Trophoblast cell (in vitro differentiated cells and primary cell): ENCODE results near the gene DYDC2.
"Not testable (repeated sequence)": the region's sequence is repeated elsewhere in the genome, so short reads cannot be mapped to it uniquely, and the experiment has no call there.

Experiments used
- DNase-seq, 2 donors: peaks; one replicate each; pipeline ENCODE4 v3.0.0-alpha.2; 2016
- H2AFZ ChIP-seq: 2 replicates; pipeline ENCODE4 v1.6.1; 2013; ENCODE audit warnings: low read length, moderate library complexity, mild to moderate bottlenecking; ENCODE audit not compliant: insufficient read depth, poor library complexity
- H2AK5ac ChIP-seq: 2 replicates; pipeline ENCODE4 v1.6.1; 2013; ENCODE audit warnings: mild to moderate bottlenecking, low read length
- H2BK120ac ChIP-seq: 2 replicates; pipeline ENCODE4 v1.6.1; 2013; ENCODE audit warnings: low read length, mild to moderate bottlenecking, moderate library complexity; ENCODE audit not compliant: insufficient read depth, poor library complexity
- H2BK12ac ChIP-seq: 2 replicates; pipeline ENCODE4 v1.6.1; 2013; ENCODE audit warnings: mild to moderate bottlenecking, low read length, moderate library complexity
- H2BK5ac ChIP-seq: 2 replicates; pipeline ENCODE4 v1.6.1; 2013; ENCODE audit warnings: low read length, low read depth, moderate library complexity, mild to moderate bottlenecking; ENCODE audit not compliant: poor library complexity
- H3K14ac ChIP-seq: 2 replicates; pipeline ENCODE4 v1.6.1; 2013; ENCODE audit warnings: mild to moderate bottlenecking, low read length
- H3K18ac ChIP-seq: 2 replicates; pipeline ENCODE4 v1.6.1; 2013; ENCODE audit warnings: mild to moderate bottlenecking, low read length
- H3K23ac ChIP-seq: 2 replicates; pipeline ENCODE4 v1.6.1; 2013; ENCODE audit warnings: low read length
- H3K27ac ChIP-seq: 2 replicates; pipeline ENCODE4 v1.5.1; 2013; ENCODE audit warnings: low read depth, mild to moderate bottlenecking, inconsistent platforms, low read length, moderate library complexity
- H3K27me3 ChIP-seq: 2 replicates; pipeline ENCODE4 v1.6.1; 2013; ENCODE audit warnings: inconsistent platforms, mild to moderate bottlenecking, low read length, moderate library complexity; ENCODE audit not compliant: insufficient read depth
- H3K36me3 ChIP-seq, 2 experiments: 1 replicate in 1 of 2; 2 replicates in 1 of 2; pipeline ENCODE4 v1.6.1; 2013; ENCODE audit warnings: low read length in 2 of 2, mild to moderate bottlenecking in 2 of 2, moderate library complexity in 1 of 2; ENCODE audit not compliant: insufficient read depth in 2 of 2, control insufficient read depth in 1 of 2
- H3K4ac ChIP-seq: 2 replicates; pipeline ENCODE4 v1.6.1; 2013; ENCODE audit warnings: low read depth, mild to moderate bottlenecking, low read length, moderate library complexity
- H3K4me1 ChIP-seq, 2 experiments: 1 replicate in 1 of 2; 2 replicates in 1 of 2; pipeline ENCODE4 v1.6.1; 2013; ENCODE audit warnings: low read length in 2 of 2, mild to moderate bottlenecking in 2 of 2, moderate library complexity in 1 of 2; ENCODE audit not compliant: insufficient read depth in 2 of 2, control insufficient read depth in 1 of 2
- H3K4me2 ChIP-seq: 2 replicates; pipeline ENCODE4 v1.6.1; 2013; ENCODE audit warnings: inconsistent platforms, mild to moderate bottlenecking, low read length, moderate library complexity
- H3K4me3 ChIP-seq: 2 replicates; pipeline ENCODE4 v1.5.1; 2013; ENCODE audit warnings: mild to moderate bottlenecking, low read depth, low read length, inconsistent platforms
- H3K79me1 ChIP-seq: one replicate; pipeline ENCODE4 v1.6.1; 2013; ENCODE audit warnings: low read length
- H3K79me2 ChIP-seq: 2 replicates; pipeline ENCODE4 v1.6.1; 2013; ENCODE audit warnings: low read length, mild to moderate bottlenecking; ENCODE audit not compliant: control insufficient read depth, insufficient read depth, poor library complexity
- H3K9ac ChIP-seq: 2 replicates; pipeline ENCODE4 v1.6.1; 2013; ENCODE audit warnings: mild to moderate bottlenecking, low read length
- H3K9me3 ChIP-seq: 2 replicates; pipeline ENCODE4 v1.6.1; 2013; ENCODE audit warnings: low read depth, mild to moderate bottlenecking, control low read depth, inconsistent platforms, low read length; ENCODE audit not compliant: insufficient read depth
- H4K12ac ChIP-seq: 2 replicates; pipeline ENCODE4 v1.6.1; 2013; ENCODE audit warnings: low read depth, mild to moderate bottlenecking, low read length, moderate library complexity
- H4K8ac ChIP-seq: 2 replicates; pipeline ENCODE4 v1.6.1; 2013; ENCODE audit warnings: low read depth, mild to moderate bottlenecking, low read length, moderate library complexity
- H4K91ac ChIP-seq: one replicate; pipeline ENCODE4 v1.6.1; 2013; ENCODE audit warnings: low read depth, mild to moderate bottlenecking, low read length, moderate library complexity
- WGBS: extraction: QIAGEN DNeasy Blood & Tissue Kit; methylation state at CpG from one replicate; pipeline ENCODE4 v1.1.7; 2013; ENCODE audit warnings: missing lambda C conversion rate; ENCODE audit not compliant: insufficient read length, insufficient coverage; ENCODE audit errors: extremely low coverage; 5-methylcytosine and 5-hydroxymethylcytosine counted together

DYDC2 gene

DNA sequence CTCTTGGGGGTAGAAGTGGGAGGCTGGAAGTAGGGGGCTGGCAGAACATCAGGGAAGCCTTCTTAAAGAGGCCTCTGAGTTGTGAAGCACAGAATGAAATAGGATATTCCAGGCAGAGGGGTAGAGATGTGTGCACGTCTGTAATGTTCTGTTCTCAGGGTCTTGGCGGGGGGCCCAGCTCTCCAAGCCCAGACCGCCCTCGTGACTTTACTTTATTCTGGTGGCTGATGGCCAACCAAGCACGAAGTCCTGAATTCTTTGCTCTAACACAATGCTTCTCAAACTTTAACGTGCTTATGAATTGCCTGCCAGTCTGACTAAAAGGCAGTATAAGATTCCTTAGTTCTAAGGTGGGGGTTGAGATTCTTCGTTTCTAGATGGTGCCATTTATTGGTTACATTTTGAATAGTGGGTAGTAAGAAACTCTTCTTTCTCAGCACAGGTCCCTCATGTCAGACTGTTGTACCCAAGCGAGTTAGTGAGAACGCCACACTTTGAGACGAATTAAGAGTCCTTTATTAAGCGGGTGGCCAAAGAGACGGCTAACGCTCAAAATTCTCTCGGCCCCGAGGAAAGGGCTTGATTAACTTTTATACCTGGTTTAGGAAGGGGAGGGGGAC lies 60.0 kb downstream of the DYDC2 start:
- H2AFZ ChIP-seq = no peak overlapping the region

DNA sequence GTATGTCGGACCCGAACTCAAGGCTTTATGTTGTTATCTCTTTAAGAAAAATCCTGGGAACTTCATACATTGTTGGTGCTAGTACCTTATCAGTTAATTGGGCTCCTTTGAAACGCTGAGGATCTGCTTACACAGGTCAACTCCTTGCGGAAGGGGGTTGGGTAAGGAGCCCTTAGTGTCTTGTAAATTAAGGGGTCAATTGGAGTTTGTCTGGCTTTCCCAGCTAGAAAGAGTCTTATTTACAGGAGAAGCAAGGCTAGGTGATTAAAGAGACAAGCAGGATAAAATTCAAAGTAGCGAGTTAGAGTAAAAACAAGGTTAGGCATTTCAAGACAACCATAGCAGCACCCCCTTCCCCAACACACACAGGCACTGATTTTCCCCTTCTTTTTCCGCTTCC lies 60.7 kb downstream of the DYDC2 start:
- not testable (repeated sequence) for H3K9ac ChIP-seq, H3K79me2 ChIP-seq, H3K79me1 ChIP-seq, H3K27ac ChIP-seq, H3K23ac ChIP-seq, H3K4me2 ChIP-seq, H3K4me3 ChIP-seq, H3K27me3 ChIP-seq, H4K91ac ChIP-seq, H2AFZ ChIP-seq, H3K4ac ChIP-seq, H2BK12ac ChIP-seq, H3K18ac ChIP-seq, H3K9me3 ChIP-seq, H2BK120ac ChIP-seq, H3K36me3 ChIP-seq, H3K14ac ChIP-seq, H2BK5ac ChIP-seq, H4K8ac ChIP-seq, H2AK5ac ChIP-seq, H4K12ac ChIP-seq, DNase-seq
- H3K4me1 ChIP-seq = peaks cover 23 to 30% of the 10 kb centered on the region in 2 experiments
- WGBS = no CpG with 5 or more reads among the region's 6 CpGs

More for the DNA sequence above, 60.0 kb downstream of the DYDC2 start:
- Histone ChIP-seq H3K79me1 (no peaks in the 10 kb centered on the region), H3K27me3 (no peaks in the 10 kb centered on the region), H3K4ac (no peak overlapping the region), H3K9ac (no peak overlapping the region), H3K4me3 (no peak overlapping the region), H3K9me3 (peaks cover 2% of the 10 kb centered on the region), H4K12ac (no peak overlapping the region), H2BK5ac (no peak overlapping the region), H3K79me2 (no peaks in the 10 kb centered on the region), H3K23ac (no peak overlapping the region), H3K4me2 (no peak overlapping the region), H4K8ac (no peak overlapping the region), H2AK5ac (no peak overlapping the region), H3K4me1 (peaks cover 23 to 30% of the 10 kb centered on the region in 2 experiments), H3K27ac (no peak overlapping the region), H3K18ac (no peak overlapping the region), H4K91ac (no peak overlapping the region), H2BK12ac (no peak overlapping the region), H3K14ac (no peak overlapping the region), H3K36me3 (peaks cover 0 to 9% of the 10 kb centered on the region in 2 experiments), H2BK120ac (no peak overlapping the region)
- WGBS = no CpG with 5 or more reads among the region's 15 CpGs
- no peak for DNase-seq
